Osteocyte (in vitro differentiated cells): ENCODE results near the gene EXOC4. TPM values are rescaled to one million over a fixed set of nuclear protein-coding genes. Genes with fewer than 3 reads are reported as not detected.

Experiments used
- DNase-seq: peaks from one replicate; pipeline ENCODE4 v3.0.0; 2021; ENCODE audit warnings: mixed read lengths; ENCODE audit not compliant: unreplicated experiment; ENCODE audit errors: extremely low spot score
- H3K27ac Mint-ChIP-seq: one replicate; pipeline ENCODE4 v1.8.0; 2021; ENCODE audit warnings: mild to moderate bottlenecking, mixed read lengths; ENCODE audit not compliant: unreplicated experiment
- H3K27me3 Mint-ChIP-seq: one replicate; pipeline ENCODE4 v1.8.0; 2021; ENCODE audit warnings: mixed read lengths; ENCODE audit not compliant: unreplicated experiment
- H3K36me3 Mint-ChIP-seq: one replicate; pipeline ENCODE4 v1.8.0; 2021; ENCODE audit warnings: mixed read lengths; ENCODE audit not compliant: unreplicated experiment
- H3K4me1 Mint-ChIP-seq: one replicate; pipeline ENCODE4 v1.8.0; 2021; ENCODE audit warnings: mixed read lengths; ENCODE audit not compliant: unreplicated experiment
- H3K4me3 Mint-ChIP-seq: one replicate; pipeline ENCODE4 v1.8.0; 2021; ENCODE audit warnings: mild to moderate bottlenecking, moderate library complexity, mixed read lengths; ENCODE audit not compliant: unreplicated experiment
- H3K9me3 Mint-ChIP-seq: one replicate; pipeline ENCODE4 v1.8.0; 2021; ENCODE audit warnings: mixed read lengths; ENCODE audit not compliant: unreplicated experiment
- total RNA-seq: library from RNA; stranded (reverse); gene quantifications from 2 replicates; pipeline ENCODE4 v1.2.1, GENCODE V29; 2021
- TF ChIP-seq, protein P1 (sequence below): fragments of 200-600 bp; sonication (generic); IDR thresholded peaks from 2 replicates; pipeline ENCODE4 v1.5.0; 2021; ENCODE audit warnings: antibody characterized with exemption, mild to moderate bottlenecking, moderate library complexity

The EXOC4 gene
- total RNA-seq, 1 donor from 2014 or later = 99.9 TPM

DNA sequence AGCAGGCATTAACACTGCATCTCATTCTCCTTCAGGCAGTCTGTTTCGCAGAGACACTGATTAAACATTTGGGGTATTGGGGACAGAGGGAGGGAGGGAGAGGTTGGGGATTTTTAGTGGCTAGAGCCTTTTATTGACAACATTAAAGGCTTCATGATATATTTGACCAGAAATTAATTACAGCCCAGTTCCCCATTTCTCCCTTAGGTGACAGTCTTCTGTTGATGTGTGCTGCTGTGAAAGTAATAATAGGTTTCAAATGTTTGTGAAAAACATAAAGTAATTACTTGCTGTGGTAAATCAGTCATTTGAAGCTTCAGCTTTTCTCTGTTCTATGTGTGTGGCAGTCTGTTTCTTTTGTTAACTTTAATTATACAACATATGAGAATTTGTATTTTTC is 769.0 kb downstream of the EXOC4 start:
- TF ChIP-seq, protein P1, sequence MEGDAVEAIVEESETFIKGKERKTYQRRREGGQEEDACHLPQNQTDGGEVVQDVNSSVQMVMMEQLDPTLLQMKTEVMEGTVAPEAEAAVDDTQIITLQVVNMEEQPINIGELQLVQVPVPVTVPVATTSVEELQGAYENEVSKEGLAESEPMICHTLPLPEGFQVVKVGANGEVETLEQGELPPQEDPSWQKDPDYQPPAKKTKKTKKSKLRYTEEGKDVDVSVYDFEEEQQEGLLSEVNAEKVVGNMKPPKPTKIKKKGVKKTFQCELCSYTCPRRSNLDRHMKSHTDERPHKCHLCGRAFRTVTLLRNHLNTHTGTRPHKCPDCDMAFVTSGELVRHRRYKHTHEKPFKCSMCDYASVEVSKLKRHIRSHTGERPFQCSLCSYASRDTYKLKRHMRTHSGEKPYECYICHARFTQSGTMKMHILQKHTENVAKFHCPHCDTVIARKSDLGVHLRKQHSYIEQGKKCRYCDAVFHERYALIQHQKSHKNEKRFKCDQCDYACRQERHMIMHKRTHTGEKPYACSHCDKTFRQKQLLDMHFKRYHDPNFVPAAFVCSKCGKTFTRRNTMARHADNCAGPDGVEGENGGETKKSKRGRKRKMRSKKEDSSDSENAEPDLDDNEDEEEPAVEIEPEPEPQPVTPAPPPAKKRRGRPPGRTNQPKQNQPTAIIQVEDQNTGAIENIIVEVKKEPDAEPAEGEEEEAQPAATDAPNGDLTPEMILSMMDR = no peak
- no peak overlapping the region for H3K4me3 Mint-ChIP-seq
- no peaks in the 10 kb centered on the region for H3K9me3 Mint-ChIP-seq
- no peak overlapping the region for H3K27ac Mint-ChIP-seq
- H3K27me3 Mint-ChIP-seq = no peaks in the 10 kb centered on the region
- no peaks in the 10 kb centered on the region for H3K4me1 Mint-ChIP-seq
- H3K36me3 Mint-ChIP-seq = no peaks in the 10 kb centered on the region
- no peak for DNase-seq

DNA sequence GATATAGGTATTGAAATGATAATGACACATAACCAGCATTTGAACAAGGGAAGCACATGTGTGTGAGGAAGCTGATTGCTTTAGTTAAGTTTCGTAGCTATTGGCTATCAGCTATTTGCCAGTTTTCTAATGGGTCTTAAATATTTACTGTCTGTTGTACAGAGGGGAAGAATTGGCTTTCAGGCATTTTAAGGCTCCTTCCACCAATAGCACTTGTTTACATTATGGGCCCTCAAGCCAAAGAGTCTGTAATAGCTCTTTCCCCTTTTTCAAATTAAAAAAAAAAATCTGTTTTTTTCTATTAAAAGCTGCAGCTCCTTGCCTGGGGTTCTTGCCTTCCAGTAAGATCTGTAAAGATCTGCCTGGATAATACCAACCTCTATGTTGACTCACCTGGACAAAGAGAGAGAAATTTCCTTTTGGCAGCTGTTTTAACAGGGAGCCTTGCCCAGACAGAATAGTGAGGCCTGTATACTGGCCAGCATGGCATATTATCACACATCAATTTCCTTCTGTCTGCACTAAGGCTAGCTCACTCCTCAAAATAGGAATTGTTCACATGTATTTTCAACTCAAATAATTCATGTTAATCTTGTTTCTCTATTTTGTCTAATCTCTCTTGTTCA is 769.5 kb downstream of the EXOC4 start:
- Mint-ChIP-seq H3K4me1 (no peaks in the 10 kb centered on the region), H3K9me3 (no peaks in the 10 kb centered on the region), H3K4me3 (no peak overlapping the region), H3K27ac (no peak overlapping the region), H3K36me3 (no peaks in the 10 kb centered on the region), H3K27me3 (no peaks in the 10 kb centered on the region)
- TF ChIP-seq, protein P1 = no peak
- DNase-seq = no peak

DNA sequence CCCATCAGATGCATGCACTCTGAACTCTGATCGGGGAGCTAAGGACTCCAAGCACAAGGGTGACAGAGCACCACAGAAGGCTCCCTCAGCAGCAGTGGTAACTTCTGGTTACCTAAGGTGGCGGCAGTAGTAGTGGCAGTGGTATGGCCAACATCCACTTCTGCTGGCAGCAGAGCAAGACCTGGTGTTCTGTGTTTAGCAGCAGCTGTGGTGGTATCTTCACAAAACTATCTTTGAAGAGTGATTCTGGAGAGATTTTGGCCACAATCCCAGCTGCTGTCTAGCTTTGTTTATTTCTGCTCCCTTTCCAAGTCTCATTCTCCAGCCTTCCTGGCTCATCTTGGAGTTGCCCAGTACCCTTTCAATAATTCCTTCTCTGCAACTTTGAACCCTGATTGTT is 771.9 kb downstream of the EXOC4 start:
- no peaks in the 10 kb centered on the region for H3K4me1 Mint-ChIP-seq

DNA sequence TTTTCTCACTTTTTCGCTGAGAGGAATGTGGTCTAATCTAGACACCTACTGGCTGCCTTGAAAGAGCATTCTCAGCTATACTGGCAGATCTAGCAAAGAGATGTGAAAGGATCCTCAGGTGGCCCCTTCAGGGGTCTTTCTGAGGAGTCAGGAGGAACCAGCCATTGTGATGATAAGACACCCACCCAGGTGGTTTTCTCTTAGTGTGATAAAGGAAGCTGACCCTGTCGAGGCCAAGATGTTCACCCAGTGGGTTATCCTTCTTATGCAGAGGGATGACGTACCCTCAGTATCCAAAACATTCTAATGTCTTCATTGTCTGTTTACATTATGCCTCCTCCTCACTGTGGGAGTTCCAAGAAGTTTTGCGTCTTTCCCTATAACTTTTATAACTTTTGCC is 776.0 kb downstream of the EXOC4 start:
- DNase-seq = no peak
- Mint-ChIP-seq H3K27me3 (no peaks in the 10 kb centered on the region), H3K36me3 (peaks cover 2% of the 10 kb centered on the region), H3K9me3 (peaks cover 7% of the 10 kb centered on the region), H3K27ac (no peak overlapping the region), H3K4me3 (no peak overlapping the region), H3K4me1 (no peaks in the 10 kb centered on the region)
- TF ChIP-seq, protein P1 = no peak

More for the DNA sequence above, 771.9 kb downstream of the EXOC4 start:
- no peaks in the 10 kb centered on the region for H3K27me3 Mint-ChIP-seq
- DNase-seq = no peak
- peaks cover 2% of the 10 kb centered on the region for H3K36me3 Mint-ChIP-seq
- TF ChIP-seq, protein P1 = no peak
- H3K27ac Mint-ChIP-seq = no peak overlapping the region
- no peak overlapping the region for H3K4me3 Mint-ChIP-seq
- H3K9me3 Mint-ChIP-seq = peaks cover 7% of the 10 kb centered on the region

DNA sequence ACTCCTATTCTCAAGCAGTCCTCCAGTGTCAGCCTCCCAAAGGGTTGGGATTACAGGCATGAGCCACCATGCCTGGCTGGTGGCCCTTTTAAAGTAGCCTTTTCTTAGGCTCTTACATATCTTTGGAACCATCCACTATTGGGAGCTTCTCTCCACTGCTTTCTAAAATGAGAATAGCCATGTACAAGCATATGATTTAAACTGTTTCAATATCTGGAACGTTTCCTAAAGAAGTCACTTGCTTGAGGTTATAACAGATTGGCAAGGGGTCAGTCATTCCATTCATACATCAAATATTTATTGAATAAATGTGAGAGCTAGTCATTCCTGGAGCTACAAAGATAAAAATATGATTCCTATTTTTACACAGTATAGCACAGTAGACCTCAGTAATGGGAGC is 776.9 kb downstream of the EXOC4 start:
- H3K9me3 Mint-ChIP-seq = peaks cover 7% of the 10 kb centered on the region
- no peak overlapping the region for H3K27ac Mint-ChIP-seq
- TF ChIP-seq, protein P1 = no peak
- no peaks in the 10 kb centered on the region for H3K27me3 Mint-ChIP-seq
- H3K4me3 Mint-ChIP-seq = no peak overlapping the region
- no peak for DNase-seq
- no peaks in the 10 kb centered on the region for H3K4me1 Mint-ChIP-seq
- H3K36me3 Mint-ChIP-seq = peaks cover 2% of the 10 kb centered on the region
